Osteoblast (primary cell): ENCODE measurements around the gene EHD4. TPM values are rescaled to one million over a fixed set of nuclear protein-coding genes. Genes with fewer than 3 reads are reported as not detected.

Source experiments
- DNase-seq: peaks from one replicate; pipeline ENCODE4 v3.0.0; 2011; ENCODE audit warnings: low spot score, mixed read lengths; ENCODE audit not compliant: insufficient read length; ENCODE audit errors: missing footprints
- H2AFZ ChIP-seq: 2 replicates; pipeline ENCODE4 v1.6.0; 2011; ENCODE audit warnings: mild to moderate bottlenecking, low read length
- H3K27ac ChIP-seq: 2 replicates; pipeline ENCODE4 v1.5.1; 2011; ENCODE audit warnings: mild to moderate bottlenecking, low read depth, low read length, moderate library complexity
- H3K27me3 ChIP-seq: 2 replicates; pipeline ENCODE4 v1.6.0; 2012; ENCODE audit warnings: mild to moderate bottlenecking, control low read depth, inconsistent platforms, low read length, moderate library complexity; ENCODE audit not compliant: insufficient read depth
- H3K36me3 ChIP-seq: 2 replicates; pipeline ENCODE4 v1.5.1; 2011; ENCODE audit warnings: mild to moderate bottlenecking, low read length, control low read depth, moderate library complexity; ENCODE audit not compliant: insufficient read depth
- H3K4me1 ChIP-seq: 2 replicates; pipeline ENCODE4 v1.5.1; 2011; ENCODE audit warnings: mild to moderate bottlenecking, low read length, control low read depth, moderate library complexity; ENCODE audit not compliant: insufficient read depth
- H3K4me2 ChIP-seq: 2 replicates; pipeline ENCODE4 v1.6.0; 2011; ENCODE audit warnings: mild to moderate bottlenecking, low read length; ENCODE audit not compliant: insufficient read depth
- H3K4me3 ChIP-seq: fragments of 200-600 bp; sonication (generic); 3 replicates; pipeline ENCODE4 v1.5.1; 2012; ENCODE audit warnings: mild to moderate bottlenecking, low read length, inconsistent platforms; ENCODE audit not compliant: insufficient read depth
- H3K79me2 ChIP-seq: 2 replicates; pipeline ENCODE4 v1.6.0; 2012; ENCODE audit warnings: mild to moderate bottlenecking, low read length, control low read depth, inconsistent platforms; ENCODE audit not compliant: insufficient read depth
- H3K9me3 ChIP-seq: 2 replicates; pipeline ENCODE4 v1.5.1; 2011; ENCODE audit warnings: low read depth, low read length, control low read depth
- H4K20me1 ChIP-seq: 2 replicates; pipeline ENCODE4 v1.6.0; 2012; ENCODE audit warnings: mild to moderate bottlenecking, low read length, control low read depth; ENCODE audit not compliant: insufficient read depth
- CTCF ChIP-seq: IDR thresholded peaks from 2 replicates; pipeline ENCODE4 v1.5.1; 2011; ENCODE audit warnings: mild to moderate bottlenecking, low read depth, low read length, moderate library complexity; ENCODE audit errors: extremely low read depth
- total RNA-seq: library from RNA; depleted of rRNA; stranded (reverse); fragments of >200 nt; gene quantifications from 2 replicates; pipeline ENCODE4 v1.2.3, GENCODE V29; 2012

The EHD4 gene
- total RNA-seq, 1 donor: 15.9 TPM

GRCh38 chr15:42018306-42019224, 46.2 kb upstream of the EHD4 start:
- Histone ChIP-seq H3K4me1 (no peaks in the 10 kb centered on the region), H2AFZ (no peak overlapping the region), H3K79me2 (no peaks in the 10 kb centered on the region), H3K9me3 (no peaks in the 10 kb centered on the region), H4K20me1 (no peaks in the 10 kb centered on the region), H3K27ac (no peak overlapping the region), H3K4me2 (no peak overlapping the region), H3K36me3 (no peaks in the 10 kb centered on the region), H3K27me3 (peaks cover 30% of the 10 kb centered on the region), H3K4me3 (no peak overlapping the region)
- TF ChIP-seq CTCF: no peak
- DNase-seq: peak; percentile 76

DNA sequence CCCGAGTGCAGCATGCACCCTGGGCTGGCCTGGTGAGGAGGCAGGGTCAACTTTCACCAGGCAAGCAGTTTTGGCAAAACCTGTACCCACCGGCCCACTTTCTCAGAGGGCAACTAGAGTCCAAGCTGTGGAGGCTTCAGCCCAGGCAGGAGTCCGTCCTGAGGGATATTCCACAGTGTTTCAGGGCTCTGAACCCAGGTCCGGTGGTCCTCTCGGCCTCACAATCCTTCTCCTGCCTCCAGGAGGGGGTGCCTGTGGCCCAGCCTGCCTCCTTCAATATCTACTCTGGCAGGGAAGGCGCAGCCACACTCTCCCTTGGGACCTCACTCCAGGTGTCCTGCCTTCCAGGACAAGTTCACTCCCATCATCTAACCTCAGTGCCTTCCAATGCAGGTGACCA, 44.6 kb upstream of the EHD4 start:
- Histone ChIP-seq H3K9me3 (no peaks in the 10 kb centered on the region), H2AFZ (no peak overlapping the region), H3K27ac (no peak overlapping the region), H3K4me1 (no peaks in the 10 kb centered on the region), H3K27me3 (peaks cover 30% of the 10 kb centered on the region), H3K4me3 (no peak overlapping the region), H3K36me3 (no peaks in the 10 kb centered on the region), H4K20me1 (no peaks in the 10 kb centered on the region), H3K79me2 (no peaks in the 10 kb centered on the region), H3K4me2 (no peak overlapping the region)
- TF ChIP-seq CTCF: no peak
- no peak for DNase-seq

- Histone ChIP-seq H3K4me3 (no peak overlapping the region), H3K27me3 (peaks cover 21% of the 10 kb centered on the region), H3K9me3 (no peaks in the 10 kb centered on the region), H3K4me2 (no peak overlapping the region), H4K20me1 (no peaks in the 10 kb centered on the region), H3K27ac (no peak overlapping the region), H3K36me3 (no peaks in the 10 kb centered on the region), H3K79me2 (no peaks in the 10 kb centered on the region), H3K4me1 (peaks cover 3% of the 10 kb centered on the region), H2AFZ (no peak overlapping the region)
- DNase-seq: peak; percentile 39
- no peak for TF ChIP-seq CTCF
Measured at GRCh38 chr15:42014406-42014805, 42.0 kb upstream of the EHD4 start.

- no peak overlapping the region for H2AFZ ChIP-seq
- no peak overlapping the region for H3K4me2 ChIP-seq
- peaks cover 3% of the 10 kb centered on the region for H3K4me1 ChIP-seq
- H3K27me3 ChIP-seq: peaks cover 25% of the 10 kb centered on the region
- no peaks in the 10 kb centered on the region for H3K9me3 ChIP-seq
- H3K27ac ChIP-seq: no peak overlapping the region
- H4K20me1 ChIP-seq: no peaks in the 10 kb centered on the region
- H3K4me3 ChIP-seq: no peak overlapping the region
- no peak for DNase-seq
- H3K79me2 ChIP-seq: no peaks in the 10 kb centered on the region
- TF ChIP-seq CTCF: no peak
- no peaks in the 10 kb centered on the region for H3K36me3 ChIP-seq
Measured at GRCh38 chr15:42012928-42013482, 40.6 kb upstream of the EHD4 start.
